Liver (tissue), 3 donors: ENCODE measurements around the gene HPCAL1.

Source experiments
- GABPA ChIP-seq, 2 donors: IDR thresholded peaks in 1 of 2; conservative IDR thresholded peaks in 1 of 2; 2 replicates each; pipeline ENCODE4 v1.6.1; 2016; ENCODE audit warnings: antibody characterized with exemption in 2 of 2, mild to moderate bottlenecking in 1 of 2, moderate library complexity in 1 of 2
- JUND ChIP-seq, 2 donors: IDR thresholded peaks; 2 replicates each; pipeline ENCODE4 v1.6.1; 2016; ENCODE audit warnings: antibody characterized with exemption in 2 of 2
- NR2F2 ChIP-seq: IDR thresholded peaks from 2 replicates; pipeline ENCODE4 v1.6.1; 2016; ENCODE audit warnings: antibody characterized with exemption
- RAD21 ChIP-seq, 2 donors: IDR thresholded peaks; 2 replicates each; pipeline ENCODE4 v1.6.1; 2016; ENCODE audit warnings: antibody characterized with exemption in 2 of 2, mild to moderate bottlenecking in 2 of 2
- TAF1 ChIP-seq: conservative IDR thresholded peaks from 2 replicates; pipeline ENCODE4 v1.6.1; 2016; ENCODE audit warnings: antibody characterized with exemption, mild to moderate bottlenecking
- YY1 ChIP-seq: IDR thresholded peaks from 2 replicates; pipeline ENCODE4 v1.6.1; 2016; ENCODE audit warnings: antibody characterized with exemption, mild to moderate bottlenecking
- TF ChIP-seq, protein P1 (sequence below): fragments of 150-350 bp; IDR thresholded peaks from 2 replicates; pipeline ENCODE4 v1.5.1; 2017; ENCODE audit warnings: improper control_type of control experiment, low read depth, low read length; ENCODE audit not compliant: missing input control
- TF ChIP-seq, protein P2 (sequence below): IDR thresholded peaks from 2 replicates; pipeline ENCODE4 v1.6.1; 2016; ENCODE audit warnings: antibody characterized with exemption
- TF ChIP-seq, protein P3 (sequence below): IDR thresholded peaks from 2 replicates; pipeline ENCODE4 v1.6.1; 2016; ENCODE audit warnings: antibody characterized with exemption
- TF ChIP-seq, protein P4 (sequence below): IDR thresholded peaks from 2 replicates; pipeline ENCODE4 v1.6.1; 2016; ENCODE audit warnings: antibody characterized with exemption
- TF ChIP-seq, protein P5 (sequence below): IDR thresholded peaks from 2 replicates; pipeline ENCODE4 v1.6.1; 2016; ENCODE audit warnings: antibody characterized with exemption, mild to moderate bottlenecking
- donor health status: healthy.
- donor health status: healthy.

DNA sequence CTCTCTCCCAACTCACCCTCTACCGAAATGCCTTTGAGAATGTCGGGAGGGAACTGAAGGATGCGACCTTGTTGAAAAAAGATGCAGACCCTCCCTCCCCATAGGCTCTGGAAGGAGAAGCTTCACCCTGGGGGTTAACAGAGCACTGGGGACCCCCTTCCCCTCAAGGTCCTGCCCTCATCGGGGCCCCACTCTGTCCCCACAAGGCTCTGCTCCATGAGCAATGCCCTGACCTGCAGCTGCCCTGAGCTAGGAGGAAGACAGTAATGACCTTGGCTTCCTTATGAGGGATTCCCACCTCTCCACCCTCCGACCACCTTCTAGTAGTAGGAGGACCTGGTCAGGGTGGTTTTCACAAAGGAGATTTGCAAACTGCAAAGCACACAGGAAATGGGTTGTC lies 44.4 kb upstream of the HPCAL1 start:
- TF ChIP-seq, protein P1, sequence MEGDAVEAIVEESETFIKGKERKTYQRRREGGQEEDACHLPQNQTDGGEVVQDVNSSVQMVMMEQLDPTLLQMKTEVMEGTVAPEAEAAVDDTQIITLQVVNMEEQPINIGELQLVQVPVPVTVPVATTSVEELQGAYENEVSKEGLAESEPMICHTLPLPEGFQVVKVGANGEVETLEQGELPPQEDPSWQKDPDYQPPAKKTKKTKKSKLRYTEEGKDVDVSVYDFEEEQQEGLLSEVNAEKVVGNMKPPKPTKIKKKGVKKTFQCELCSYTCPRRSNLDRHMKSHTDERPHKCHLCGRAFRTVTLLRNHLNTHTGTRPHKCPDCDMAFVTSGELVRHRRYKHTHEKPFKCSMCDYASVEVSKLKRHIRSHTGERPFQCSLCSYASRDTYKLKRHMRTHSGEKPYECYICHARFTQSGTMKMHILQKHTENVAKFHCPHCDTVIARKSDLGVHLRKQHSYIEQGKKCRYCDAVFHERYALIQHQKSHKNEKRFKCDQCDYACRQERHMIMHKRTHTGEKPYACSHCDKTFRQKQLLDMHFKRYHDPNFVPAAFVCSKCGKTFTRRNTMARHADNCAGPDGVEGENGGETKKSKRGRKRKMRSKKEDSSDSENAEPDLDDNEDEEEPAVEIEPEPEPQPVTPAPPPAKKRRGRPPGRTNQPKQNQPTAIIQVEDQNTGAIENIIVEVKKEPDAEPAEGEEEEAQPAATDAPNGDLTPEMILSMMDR, result no peak
- TF ChIP-seq GABPA (IDR thresholded peaks at IDR 0.05 in 1 of 2, conservative IDR thresholded peaks at IDR 0.05 in 1 of 2) (no peak), YY1 (no peak), RAD21 (IDR thresholded peaks at IDR 0.05) (no peak), NR2F2 (no peak), TAF1 (no peak), JUND (IDR thresholded peaks at IDR 0.05) (no peak)
- TF ChIP-seq, protein P2, sequence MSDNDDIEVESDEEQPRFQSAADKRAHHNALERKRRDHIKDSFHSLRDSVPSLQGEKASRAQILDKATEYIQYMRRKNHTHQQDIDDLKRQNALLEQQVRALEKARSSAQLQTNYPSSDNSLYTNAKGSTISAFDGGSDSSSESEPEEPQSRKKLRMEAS, result no peak
- TF ChIP-seq, protein P3, sequence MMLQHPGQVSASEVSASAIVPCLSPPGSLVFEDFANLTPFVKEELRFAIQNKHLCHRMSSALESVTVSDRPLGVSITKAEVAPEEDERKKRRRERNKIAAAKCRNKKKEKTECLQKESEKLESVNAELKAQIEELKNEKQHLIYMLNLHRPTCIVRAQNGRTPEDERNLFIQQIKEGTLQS, result no peak
- TF ChIP-seq, protein P4, sequence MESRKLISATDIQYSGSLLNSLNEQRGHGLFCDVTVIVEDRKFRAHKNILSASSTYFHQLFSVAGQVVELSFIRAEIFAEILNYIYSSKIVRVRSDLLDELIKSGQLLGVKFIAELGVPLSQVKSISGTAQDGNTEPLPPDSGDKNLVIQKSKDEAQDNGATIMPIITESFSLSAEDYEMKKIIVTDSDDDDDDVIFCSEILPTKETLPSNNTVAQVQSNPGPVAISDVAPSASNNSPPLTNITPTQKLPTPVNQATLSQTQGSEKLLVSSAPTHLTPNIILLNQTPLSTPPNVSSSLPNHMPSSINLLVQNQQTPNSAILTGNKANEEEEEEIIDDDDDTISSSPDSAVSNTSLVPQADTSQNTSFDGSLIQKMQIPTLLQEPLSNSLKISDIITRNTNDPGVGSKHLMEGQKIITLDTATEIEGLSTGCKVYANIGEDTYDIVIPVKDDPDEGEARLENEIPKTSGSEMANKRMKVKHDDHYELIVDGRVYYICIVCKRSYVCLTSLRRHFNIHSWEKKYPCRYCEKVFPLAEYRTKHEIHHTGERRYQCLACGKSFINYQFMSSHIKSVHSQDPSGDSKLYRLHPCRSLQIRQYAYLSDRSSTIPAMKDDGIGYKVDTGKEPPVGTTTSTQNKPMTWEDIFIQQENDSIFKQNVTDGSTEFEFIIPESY, result no peak
- TF ChIP-seq, protein P5, sequence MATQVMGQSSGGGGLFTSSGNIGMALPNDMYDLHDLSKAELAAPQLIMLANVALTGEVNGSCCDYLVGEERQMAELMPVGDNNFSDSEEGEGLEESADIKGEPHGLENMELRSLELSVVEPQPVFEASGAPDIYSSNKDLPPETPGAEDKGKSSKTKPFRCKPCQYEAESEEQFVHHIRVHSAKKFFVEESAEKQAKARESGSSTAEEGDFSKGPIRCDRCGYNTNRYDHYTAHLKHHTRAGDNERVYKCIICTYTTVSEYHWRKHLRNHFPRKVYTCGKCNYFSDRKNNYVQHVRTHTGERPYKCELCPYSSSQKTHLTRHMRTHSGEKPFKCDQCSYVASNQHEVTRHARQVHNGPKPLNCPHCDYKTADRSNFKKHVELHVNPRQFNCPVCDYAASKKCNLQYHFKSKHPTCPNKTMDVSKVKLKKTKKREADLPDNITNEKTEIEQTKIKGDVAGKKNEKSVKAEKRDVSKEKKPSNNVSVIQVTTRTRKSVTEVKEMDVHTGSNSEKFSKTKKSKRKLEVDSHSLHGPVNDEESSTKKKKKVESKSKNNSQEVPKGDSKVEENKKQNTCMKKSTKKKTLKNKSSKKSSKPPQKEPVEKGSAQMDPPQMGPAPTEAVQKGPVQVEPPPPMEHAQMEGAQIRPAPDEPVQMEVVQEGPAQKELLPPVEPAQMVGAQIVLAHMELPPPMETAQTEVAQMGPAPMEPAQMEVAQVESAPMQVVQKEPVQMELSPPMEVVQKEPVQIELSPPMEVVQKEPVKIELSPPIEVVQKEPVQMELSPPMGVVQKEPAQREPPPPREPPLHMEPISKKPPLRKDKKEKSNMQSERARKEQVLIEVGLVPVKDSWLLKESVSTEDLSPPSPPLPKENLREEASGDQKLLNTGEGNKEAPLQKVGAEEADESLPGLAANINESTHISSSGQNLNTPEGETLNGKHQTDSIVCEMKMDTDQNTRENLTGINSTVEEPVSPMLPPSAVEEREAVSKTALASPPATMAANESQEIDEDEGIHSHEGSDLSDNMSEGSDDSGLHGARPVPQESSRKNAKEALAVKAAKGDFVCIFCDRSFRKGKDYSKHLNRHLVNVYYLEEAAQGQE, result no peak
